Thyroid gland (tissue), 4 donors: ENCODE results near the gene SCGN.

ENCODE experiments used
- CTCF ChIP-seq, 6 experiments: fragments of 200-600 bp in 3 of 6; fragments of 450-650 bp in 3 of 6; sonication (generic) in 3 of 6; IDR thresholded peaks; one replicate each; pipeline ENCODE4 v1.5.1; 2016 to 2019; ENCODE audit warnings: antibody characterized with exemption in 6 of 6, mild to moderate bottlenecking in 2 of 6, inconsistent platforms in 1 of 6, moderate library complexity in 1 of 6
- POLR2A ChIP-seq, 2 donors: fragments of 450-650 bp; IDR thresholded peaks; one replicate each; pipeline ENCODE4 v1.6.1; 2017; ENCODE audit warnings: antibody characterized with exemption in 2 of 2, mild to moderate bottlenecking in 2 of 2, moderate library complexity in 1 of 2

GRCh38 chr6:25684565-25684964 is 32.5 kb downstream of the SCGN start:
- TF ChIP-seq CTCF (IDR thresholded peaks at IDR 0.05) (no peak), POLR2A (IDR thresholded peaks at IDR 0.05) (no peak)
